MM.1S (cell line): ENCODE measurements around the gene AGPAT2.

Source experiments
- CTCF ChIP-seq: fragments of 300-600 bp; sonication (generic); IDR thresholded peaks from 2 replicates; pipeline ENCODE4 v1.5.1; 2016; ENCODE audit warnings: antibody characterized with exemption, low read length, mixed read lengths
- EZH2 ChIP-seq: fragments of 300-600 bp; sonication (generic); optimal IDR thresholded peaks from 2 replicates; pipeline ENCODE3; 2017; ENCODE audit warnings: low read depth, mild to moderate bottlenecking, antibody characterized with exemption, low read length, mixed read lengths
- EZH2phosphoT487 ChIP-seq: fragments of 300-600 bp; sonication (generic); IDR thresholded peaks from 2 replicates; pipeline ENCODE4 v1.6.1; 2018; ENCODE audit warnings: antibody characterized with exemption, low read length

- no peak for TF ChIP-seq CTCF
- TF ChIP-seq EZH2phosphoT487: no peak
- no peak for TF ChIP-seq EZH2
These were observed 12.4 kb downstream of the AGPAT2 start for GRCh38 chr9:136674786-136675349.
